Panc1 (cell line): ENCODE results near the gene APCDD1L. TPM values are rescaled to one million over a fixed set of nuclear protein-coding genes. Genes with fewer than 3 reads are reported as not detected.

Source experiments
- ATAC-seq: fragments of 200-7000 bp; cut with Tn5 transposase; 2 replicates; pipeline ENCODE4 v1.9.1; 2020; ENCODE audit warnings: mild to moderate bottlenecking, moderate library complexity
- BruUV-seq: library from RNA; stranded (reverse); fragments of 400-500 nt; replicated peaks from 2 replicates; lab custom pipeline; 2021; lab: Mats Ljungman, UMichigan
- CTCF ChIA-PET: fragments of 300-600 bp; sonication (Branson Sonifier 250); formaldehyde crosslinking; loops from one replicate; lab custom pipeline; 2022; ENCODE audit warnings: antibody characterized with exemption; lab: Charles Lee
- POLR2A ChIA-PET: fragments of 300-600 bp; sonication (Branson Sonifier 250); formaldehyde crosslinking; loops from one replicate; lab custom pipeline; 2022; ENCODE audit warnings: antibody characterized with exemption; lab: Charles Lee
- DNase-seq: peaks from one replicate; pipeline ENCODE4 v3.0.0-alpha.2; 2010; ENCODE audit warnings: low read depth, low spot score
- H3K27ac ChIP-seq: 2 replicates; pipeline ENCODE4 v1.5.1; 2011; ENCODE audit warnings: mild to moderate bottlenecking, low read length, inconsistent platforms
- H3K27me3 ChIP-seq: fragments of 200-500 bp; sonication (Bioruptor generic); 2 replicates; pipeline ENCODE4 v1.6.0; 2014; ENCODE audit warnings: low read length, inconsistent platforms; ENCODE audit not compliant: control insufficient read depth, insufficient read depth
- H3K36me3 ChIP-seq: fragments of 200-500 bp; sonication (Bioruptor generic); 2 replicates; pipeline ENCODE4 v1.5.1; 2014; ENCODE audit warnings: inconsistent platforms, mild to moderate bottlenecking, low read length, moderate library complexity; ENCODE audit not compliant: control insufficient read depth, insufficient read depth
- H3K4me1 ChIP-seq: 2 replicates; pipeline ENCODE4 v1.5.1; 2011; ENCODE audit warnings: inconsistent platforms, mild to moderate bottlenecking, low read length, moderate library complexity; ENCODE audit not compliant: control insufficient read depth, insufficient read depth
- H3K4me3 ChIP-seq, 2 experiments: 2 replicates each; pipeline ENCODE4 v1.5.1; 2011 to 2012; ENCODE audit warnings: low read depth in 2 of 2, low read length in 2 of 2, mild to moderate bottlenecking in 2 of 2, inconsistent platforms in 1 of 2, moderate library complexity in 1 of 2
- H3K9me3 ChIP-seq: fragments of 200-500 bp; sonication (Bioruptor generic); 2 replicates; pipeline ENCODE4 v1.5.1; 2014; ENCODE audit warnings: low read depth, mild to moderate bottlenecking, inconsistent platforms, low read length, moderate library complexity; ENCODE audit not compliant: control insufficient read depth, insufficient read depth
- POLR2AphosphoS5 ChIP-seq: IDR thresholded peaks from 2 replicates; pipeline ENCODE4 v1.6.1; 2012; ENCODE audit warnings: mild to moderate bottlenecking, low read depth, low read length, moderate library complexity
- SIN3A ChIP-seq: IDR thresholded peaks from 2 replicates; pipeline ENCODE4 v1.6.1; 2012; ENCODE audit warnings: low read depth, mild to moderate bottlenecking, low read length, moderate library complexity, borderline replicate concordance; ENCODE audit not compliant: insufficient read depth
- TCF7L2 ChIP-seq: IDR thresholded peaks from 2 replicates; pipeline ENCODE4 v1.6.1; 2011; ENCODE audit warnings: mild to moderate bottlenecking, low read depth, low read length, inconsistent platforms
- in situ Hi-C: cut with HindIII; loops from 2 replicates; pipeline ENCODE4 v1.10.0; 2016; ENCODE audit warnings: low sequenced_read_pairs, low pct_unique_long_range_greater_than_20kb
- intact Hi-C: fragments of 100-400 bp; cut with micrococcal nuclease; formaldehyde crosslinking; loops from one replicate; pipeline ENCODE4 v1.10.0; 2022; ENCODE audit not compliant: unreplicated experiment
- total RNA-seq: library from RNA; stranded (reverse); gene quantifications from one replicate; pipeline ENCODE4 v1.2.1, GENCODE V29; 2021; ENCODE audit not compliant: unreplicated experiment
- TF ChIP-seq, protein P1 (sequence below), 2 experiments: IDR thresholded peaks; 2 replicates each; pipeline ENCODE4 v1.6.1; 2011 to 2012; ENCODE audit warnings: low read depth in 2 of 2, control low read depth in 1 of 2, low read length in 1 of 2, mild to moderate bottlenecking in 1 of 2, moderate library complexity in 1 of 2; ENCODE audit not compliant: insufficient read depth in 1 of 2
- TF ChIP-seq, protein P2 (sequence below): fragments of 450-650 bp; IDR thresholded peaks from 2 replicates; pipeline ENCODE4 v1.5.1; 2017; ENCODE audit warnings: mild to moderate bottlenecking

The APCDD1L gene
- total RNA-seq, 1 experiment from 2014 or later = 0.62 TPM

DNA sequence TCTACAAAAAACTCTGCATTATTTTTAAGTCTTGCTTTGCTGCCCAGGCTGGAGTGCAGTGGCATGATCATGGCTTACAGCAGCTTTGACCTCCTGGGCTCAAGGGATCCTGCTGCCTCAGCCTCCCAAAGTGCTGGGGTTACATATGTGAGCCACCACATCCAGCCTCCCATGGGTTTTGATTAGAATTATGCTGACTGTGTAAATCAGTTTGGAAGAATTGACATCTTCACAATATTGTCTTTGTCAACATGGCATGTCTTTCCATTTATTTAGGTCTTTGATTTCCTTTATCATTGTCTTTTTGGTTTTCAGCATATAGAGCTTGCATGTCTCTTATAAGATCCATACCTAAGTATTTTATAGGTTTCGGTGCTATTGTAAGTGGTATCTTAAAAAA, 13.2 kb upstream of the APCDD1L start:
- TF ChIP-seq, protein P1, sequence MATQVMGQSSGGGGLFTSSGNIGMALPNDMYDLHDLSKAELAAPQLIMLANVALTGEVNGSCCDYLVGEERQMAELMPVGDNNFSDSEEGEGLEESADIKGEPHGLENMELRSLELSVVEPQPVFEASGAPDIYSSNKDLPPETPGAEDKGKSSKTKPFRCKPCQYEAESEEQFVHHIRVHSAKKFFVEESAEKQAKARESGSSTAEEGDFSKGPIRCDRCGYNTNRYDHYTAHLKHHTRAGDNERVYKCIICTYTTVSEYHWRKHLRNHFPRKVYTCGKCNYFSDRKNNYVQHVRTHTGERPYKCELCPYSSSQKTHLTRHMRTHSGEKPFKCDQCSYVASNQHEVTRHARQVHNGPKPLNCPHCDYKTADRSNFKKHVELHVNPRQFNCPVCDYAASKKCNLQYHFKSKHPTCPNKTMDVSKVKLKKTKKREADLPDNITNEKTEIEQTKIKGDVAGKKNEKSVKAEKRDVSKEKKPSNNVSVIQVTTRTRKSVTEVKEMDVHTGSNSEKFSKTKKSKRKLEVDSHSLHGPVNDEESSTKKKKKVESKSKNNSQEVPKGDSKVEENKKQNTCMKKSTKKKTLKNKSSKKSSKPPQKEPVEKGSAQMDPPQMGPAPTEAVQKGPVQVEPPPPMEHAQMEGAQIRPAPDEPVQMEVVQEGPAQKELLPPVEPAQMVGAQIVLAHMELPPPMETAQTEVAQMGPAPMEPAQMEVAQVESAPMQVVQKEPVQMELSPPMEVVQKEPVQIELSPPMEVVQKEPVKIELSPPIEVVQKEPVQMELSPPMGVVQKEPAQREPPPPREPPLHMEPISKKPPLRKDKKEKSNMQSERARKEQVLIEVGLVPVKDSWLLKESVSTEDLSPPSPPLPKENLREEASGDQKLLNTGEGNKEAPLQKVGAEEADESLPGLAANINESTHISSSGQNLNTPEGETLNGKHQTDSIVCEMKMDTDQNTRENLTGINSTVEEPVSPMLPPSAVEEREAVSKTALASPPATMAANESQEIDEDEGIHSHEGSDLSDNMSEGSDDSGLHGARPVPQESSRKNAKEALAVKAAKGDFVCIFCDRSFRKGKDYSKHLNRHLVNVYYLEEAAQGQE (IDR thresholded peaks at IDR 0.05; ENCODE audit: insufficient read depth in 1 of 2, low read depth in 2 of 2, low read length in 1 of 2) = no peak
- TF ChIP-seq SIN3A (no peak), TCF7L2 (no peak), POLR2AphosphoS5 (no peak)
- TF ChIP-seq, protein P2, sequence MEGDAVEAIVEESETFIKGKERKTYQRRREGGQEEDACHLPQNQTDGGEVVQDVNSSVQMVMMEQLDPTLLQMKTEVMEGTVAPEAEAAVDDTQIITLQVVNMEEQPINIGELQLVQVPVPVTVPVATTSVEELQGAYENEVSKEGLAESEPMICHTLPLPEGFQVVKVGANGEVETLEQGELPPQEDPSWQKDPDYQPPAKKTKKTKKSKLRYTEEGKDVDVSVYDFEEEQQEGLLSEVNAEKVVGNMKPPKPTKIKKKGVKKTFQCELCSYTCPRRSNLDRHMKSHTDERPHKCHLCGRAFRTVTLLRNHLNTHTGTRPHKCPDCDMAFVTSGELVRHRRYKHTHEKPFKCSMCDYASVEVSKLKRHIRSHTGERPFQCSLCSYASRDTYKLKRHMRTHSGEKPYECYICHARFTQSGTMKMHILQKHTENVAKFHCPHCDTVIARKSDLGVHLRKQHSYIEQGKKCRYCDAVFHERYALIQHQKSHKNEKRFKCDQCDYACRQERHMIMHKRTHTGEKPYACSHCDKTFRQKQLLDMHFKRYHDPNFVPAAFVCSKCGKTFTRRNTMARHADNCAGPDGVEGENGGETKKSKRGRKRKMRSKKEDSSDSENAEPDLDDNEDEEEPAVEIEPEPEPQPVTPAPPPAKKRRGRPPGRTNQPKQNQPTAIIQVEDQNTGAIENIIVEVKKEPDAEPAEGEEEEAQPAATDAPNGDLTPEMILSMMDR = no peak
- POLR2A ChIA-PET = no interaction called here
- Histone ChIP-seq H3K4me3 (no peak overlapping the region), H3K27ac (no peak overlapping the region), H3K4me1 (no peaks in the 10 kb centered on the region), H3K9me3 (peaks cover 25% of the 10 kb centered on the region), H3K36me3 (no peaks in the 10 kb centered on the region), H3K27me3 (no peaks in the 10 kb centered on the region)
- no peak for ATAC-seq
- no TSS peak for BruUV-seq
- no peak for DNase-seq
- CTCF ChIA-PET = no interaction called here
- intact Hi-C loops = no loop called here
- in situ Hi-C loops = no loop called here

DNA sequence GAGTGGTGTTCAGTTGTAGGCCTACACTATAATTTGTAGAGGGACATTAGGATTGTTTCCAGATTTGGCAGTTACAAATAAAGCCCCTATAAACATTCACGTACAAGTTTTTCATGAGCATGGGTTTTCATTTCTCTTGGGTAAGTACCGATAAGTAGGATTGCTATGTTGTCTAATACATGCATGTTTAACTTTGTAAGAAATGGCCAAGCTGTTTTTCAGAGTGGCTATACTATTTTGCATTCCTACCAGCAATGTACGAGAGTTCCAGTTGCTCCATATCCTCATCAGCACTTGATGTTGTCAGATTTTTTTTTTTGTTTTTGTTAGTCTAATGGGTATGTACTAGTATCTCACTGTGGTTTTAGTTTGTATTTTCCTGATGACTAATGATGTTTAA, 11.2 kb upstream of the APCDD1L start:
- Histone ChIP-seq H3K4me3 (no peak overlapping the region), H3K27ac (no peak overlapping the region), H3K27me3 (no peaks in the 10 kb centered on the region), H3K4me1 (no peaks in the 10 kb centered on the region), H3K36me3 (no peaks in the 10 kb centered on the region), H3K9me3 (peaks cover 19% of the 10 kb centered on the region)
- TF ChIP-seq, protein P1 (IDR thresholded peaks at IDR 0.05; ENCODE audit: insufficient read depth in 1 of 2, low read depth in 2 of 2, low read length in 1 of 2) = no peak
- TF ChIP-seq POLR2AphosphoS5 = no peak
- no peak for TF ChIP-seq TCF7L2
- no peak for TF ChIP-seq SIN3A
- TF ChIP-seq, protein P2 = no peak
- BruUV-seq = no TSS peak
- POLR2A ChIA-PET = no interaction called here
- intact Hi-C loops (no loop called here), in situ Hi-C loops (no loop called here)
- ATAC-seq (no peak), DNase-seq (no peak)
- CTCF ChIA-PET = no interaction called here
